GM10847 (cell line): ENCODE results near the gene ADAMTS2.

Experiments
- POLR2A ChIP-seq: IDR thresholded peaks from 2 replicates; pipeline ENCODE4 v1.6.1; 2011; ENCODE audit not compliant: insufficient read length; ENCODE audit errors: extremely low read depth

Gene ADAMTS2

DNA sequence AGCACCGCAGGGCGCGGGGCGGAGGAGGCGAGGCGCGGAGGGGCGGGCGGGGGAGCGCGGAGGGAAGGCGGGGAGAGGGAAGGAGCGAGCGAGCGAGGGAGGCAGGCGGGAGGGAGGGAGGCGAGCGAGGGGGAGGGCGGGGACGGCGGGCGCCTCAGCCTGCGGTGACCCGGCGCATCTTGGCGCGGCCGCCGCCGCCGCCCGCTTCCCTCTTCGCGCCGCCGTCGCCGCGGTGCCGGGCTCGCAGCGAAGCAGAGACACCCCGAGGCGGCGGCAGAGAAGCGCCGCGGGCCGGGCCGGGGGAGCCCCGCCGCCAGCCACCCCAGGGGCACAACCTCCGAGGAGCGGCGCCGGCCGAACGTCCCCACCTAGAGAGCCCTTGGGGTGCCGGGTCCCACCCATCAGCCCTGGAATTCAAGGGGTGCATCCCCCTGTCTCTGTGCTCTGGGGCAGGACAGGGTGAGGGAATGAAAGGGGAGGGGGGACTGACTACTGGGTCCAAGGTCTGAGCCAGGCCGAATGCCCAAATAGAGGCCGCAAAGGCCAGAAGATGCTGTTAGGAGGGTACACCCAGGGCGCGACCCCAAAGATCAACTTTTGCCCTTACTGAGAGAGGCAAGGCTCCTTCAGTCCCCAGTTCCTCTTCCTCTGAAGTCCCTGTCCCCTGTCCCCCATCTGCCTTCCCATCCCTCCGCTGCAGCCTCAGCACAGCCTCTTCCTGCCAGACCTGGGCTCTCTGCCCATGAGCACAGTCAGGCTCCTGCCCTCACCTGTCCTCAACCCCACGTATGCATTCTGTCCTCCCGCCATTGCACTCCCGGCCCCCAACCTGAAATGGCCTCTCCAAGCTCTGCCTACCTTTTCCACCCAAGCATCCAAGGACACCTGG is at the start of gene ADAMTS2:
Gene ADAMTS2 (minus strand): TSS at position 29 of the 889 bp plus-strand sequence. CDS start 133 bp downstream, outside the sequence.
- no peak for TF ChIP-seq POLR2A

DNA sequence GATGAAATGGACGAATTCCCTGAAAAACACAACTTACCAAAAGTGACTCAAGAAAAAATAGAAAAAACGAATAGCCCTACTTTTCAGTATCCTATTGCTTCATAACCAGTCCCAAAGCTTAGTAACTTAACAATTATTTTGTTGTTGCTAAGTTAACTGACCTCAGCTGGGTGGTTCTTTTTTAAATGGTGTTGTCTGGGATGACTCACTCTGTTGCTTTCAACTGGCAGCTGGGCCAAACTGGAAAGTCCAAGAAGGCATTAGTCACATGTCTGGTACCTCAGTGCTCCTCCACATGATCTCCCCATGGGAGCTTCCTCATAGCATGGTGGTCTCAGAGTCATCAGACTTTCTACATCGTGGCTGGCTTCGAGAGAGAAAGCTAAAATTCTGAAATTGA is 47.8 kb upstream of the ADAMTS2 start:
- no peak for TF ChIP-seq POLR2A

DNA sequence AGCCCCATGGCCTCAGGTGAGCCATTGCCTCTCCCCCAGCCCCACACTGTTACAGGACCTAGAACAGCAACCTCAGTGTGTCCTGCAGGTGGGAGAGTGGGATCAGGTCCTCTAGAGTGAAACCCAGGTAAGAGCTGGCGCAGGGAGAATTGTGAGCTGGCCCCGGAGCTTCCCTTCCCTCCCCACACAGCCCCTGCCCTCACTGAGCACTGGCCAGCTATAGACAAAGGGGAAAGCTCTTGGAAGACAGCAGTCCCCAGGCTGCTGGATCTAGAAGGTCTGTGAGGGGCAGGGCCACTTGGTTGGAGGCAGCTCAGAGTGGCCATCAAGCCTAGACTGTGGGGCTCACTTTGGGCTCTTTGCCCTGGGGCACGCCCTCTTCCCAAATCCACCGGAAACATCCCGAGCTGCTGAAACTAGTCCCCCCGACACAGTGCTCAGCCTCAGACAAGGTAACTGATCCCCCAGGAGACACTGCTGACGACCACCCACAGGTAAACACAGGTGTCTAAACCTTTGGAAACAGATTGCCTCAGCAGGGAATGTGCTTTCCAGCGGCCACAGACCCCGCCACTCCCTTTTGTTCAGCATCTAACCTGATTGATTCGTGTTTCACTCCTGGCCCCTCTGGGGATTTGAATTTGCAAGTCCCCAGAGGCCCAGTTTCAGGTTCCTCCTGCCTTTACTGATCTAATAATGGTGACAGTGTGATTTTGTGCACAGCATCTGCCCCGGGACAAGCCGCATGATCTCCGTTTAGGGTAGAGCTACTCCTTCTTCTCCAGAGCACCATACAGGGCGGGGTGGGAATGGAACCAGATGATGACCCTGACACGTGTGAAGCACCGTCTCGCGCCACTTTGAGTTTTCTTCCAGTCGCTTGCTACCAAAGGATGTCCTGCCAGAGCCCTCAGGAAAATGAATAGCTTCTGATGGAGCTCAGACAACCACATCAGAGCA is 42.2 kb upstream of the ADAMTS2 start:
- no peak for TF ChIP-seq POLR2A

- TF ChIP-seq POLR2A = no peak
These were observed 40.7 kb upstream of the ADAMTS2 start for GRCh38 chr5:179385914-179386313.

GRCh38 chr5:179382486-179382885 is 37.2 kb upstream of the ADAMTS2 start:
- no peak for TF ChIP-seq POLR2A

DNA sequence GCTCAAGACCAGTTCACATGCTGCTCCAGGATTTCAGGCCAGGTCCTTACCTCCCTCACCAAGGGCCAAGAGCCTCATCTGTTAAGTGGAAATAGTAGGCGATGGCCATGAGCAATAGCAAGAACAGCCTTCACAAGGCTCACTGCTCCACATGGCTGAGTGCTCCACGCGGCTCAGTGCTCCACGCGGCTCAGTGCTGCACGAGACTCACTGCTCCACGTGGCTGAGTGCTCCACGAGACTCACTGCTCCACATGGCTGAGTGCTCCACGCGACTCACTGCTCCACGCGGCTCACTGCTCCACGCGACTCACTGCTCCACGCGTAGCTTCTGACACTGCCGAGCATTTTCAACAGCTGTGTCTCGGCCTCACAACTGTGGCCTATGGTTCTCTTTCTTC is 36.4 kb upstream of the ADAMTS2 start:
- TF ChIP-seq POLR2A = no peak

DNA sequence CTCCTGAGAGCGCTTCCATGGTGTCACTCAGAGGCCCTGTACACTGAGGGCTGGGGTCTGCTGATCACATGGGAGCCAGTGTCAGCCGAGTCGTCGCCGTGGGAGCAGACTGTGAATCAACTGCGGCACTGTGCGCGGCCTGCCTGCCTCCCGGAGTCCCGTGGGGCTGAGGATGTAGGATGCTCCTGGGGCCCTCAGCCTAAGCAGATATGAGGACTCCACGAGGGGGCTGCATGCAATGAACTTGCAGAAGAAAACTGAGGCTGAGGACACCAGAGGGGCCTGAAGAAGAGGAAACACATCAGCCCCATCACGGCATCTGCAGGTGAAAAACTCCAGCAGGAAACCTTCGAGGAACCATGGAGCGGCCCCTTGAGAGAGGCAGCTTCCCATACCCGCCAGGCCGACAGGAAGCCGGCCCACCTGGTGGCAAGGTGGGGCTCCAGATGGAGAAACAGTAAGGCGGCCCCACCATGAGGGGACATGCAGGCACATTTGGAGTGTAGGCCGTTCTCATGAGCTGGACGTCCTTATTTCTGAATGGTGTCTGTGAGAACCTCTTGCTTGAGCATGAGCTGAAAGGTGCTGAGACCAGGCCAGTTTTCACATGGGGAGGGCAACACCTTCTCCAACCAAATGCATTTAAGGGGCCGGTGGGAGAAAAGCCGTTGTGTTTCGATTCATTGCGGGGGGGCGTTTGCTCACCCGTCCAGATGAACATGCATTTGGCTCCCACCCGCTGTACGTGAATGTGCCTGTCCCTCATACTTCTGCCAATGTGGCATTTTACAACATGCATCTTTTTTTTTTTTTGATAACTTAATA is 35.2 kb upstream of the ADAMTS2 start:
- TF ChIP-seq POLR2A = no peak

DNA sequence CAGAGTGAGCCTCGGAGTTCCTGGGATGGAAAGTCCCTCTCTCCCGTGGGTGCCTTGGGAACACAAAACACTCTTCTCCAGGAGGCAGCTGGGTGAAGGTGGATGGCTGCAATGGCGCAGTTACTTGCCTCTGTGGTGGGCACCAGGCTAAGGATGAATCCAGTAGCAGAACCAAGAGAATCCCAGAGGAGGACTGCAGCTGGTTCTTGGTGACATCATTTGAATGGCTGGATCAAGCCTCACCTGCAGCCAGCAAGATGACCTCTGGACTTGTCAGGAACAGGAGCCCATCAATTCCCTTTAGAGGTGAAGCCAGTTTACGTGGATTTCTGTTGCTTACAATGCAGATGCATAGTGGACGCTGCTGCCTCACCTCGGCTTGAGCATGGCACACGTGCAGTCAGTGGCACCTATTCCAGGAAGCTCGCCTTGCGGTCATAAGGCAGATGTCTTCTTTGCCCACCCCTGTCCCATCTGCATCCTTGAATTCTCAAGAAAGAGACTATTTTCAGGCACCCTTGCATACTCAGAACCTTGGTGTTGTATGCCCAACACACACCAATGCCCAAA is 34.1 kb upstream of the ADAMTS2 start:
- no peak for TF ChIP-seq POLR2A

DNA sequence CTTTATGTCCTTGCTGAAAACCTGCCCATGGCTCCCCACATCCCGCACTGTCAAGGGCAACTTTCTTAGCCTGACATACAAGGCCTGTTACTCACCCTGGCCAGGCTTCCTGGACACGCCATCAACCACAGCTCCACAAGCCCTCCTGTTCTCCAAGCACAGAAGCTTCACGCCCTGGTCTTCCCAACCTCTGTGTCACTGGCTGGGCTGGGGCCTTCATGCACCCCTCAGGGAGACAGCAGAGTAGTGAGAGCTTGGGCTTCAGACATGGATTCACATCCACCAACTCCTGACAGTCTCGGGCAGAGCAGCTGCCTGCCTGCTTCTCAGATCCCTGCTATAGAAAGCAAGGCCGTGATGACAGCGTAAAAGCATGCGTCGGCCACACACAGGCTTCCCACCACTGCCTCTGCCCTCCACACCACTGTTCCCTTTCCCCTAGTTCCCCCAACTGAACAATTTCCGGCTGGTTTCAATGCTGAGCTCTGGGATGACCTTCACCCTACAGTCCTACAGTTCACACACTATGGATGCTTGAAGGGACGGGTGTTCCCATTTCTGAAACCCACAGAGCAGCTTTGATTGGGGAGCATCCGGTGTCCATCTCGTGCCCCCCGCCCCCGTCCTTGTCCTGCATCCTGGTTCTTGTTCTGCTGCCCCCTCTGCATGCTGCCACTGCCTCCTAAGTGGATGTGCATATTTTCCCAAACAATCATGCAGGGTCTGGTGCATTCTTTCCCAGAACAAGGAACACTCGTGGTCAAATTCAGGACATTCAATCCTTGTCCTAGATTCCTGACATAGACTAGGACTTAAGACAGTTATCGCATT is 33.4 kb upstream of the ADAMTS2 start:
- TF ChIP-seq POLR2A = no peak

DNA sequence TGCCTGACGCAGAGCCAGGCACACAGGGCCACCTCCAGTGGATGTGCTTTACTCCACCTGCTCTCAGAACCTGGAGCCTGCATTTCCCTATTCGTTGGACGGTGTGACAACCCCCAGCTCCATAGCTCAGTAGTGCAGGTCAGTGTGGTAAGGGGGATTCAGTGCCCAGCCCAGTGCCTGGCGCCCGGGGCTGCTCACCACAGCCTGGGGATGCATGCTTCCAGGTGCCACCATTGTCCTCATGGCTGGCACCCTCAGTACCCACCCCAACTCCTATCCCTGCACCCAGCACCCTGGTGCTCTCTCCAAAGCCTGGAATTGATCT is 32.8 kb upstream of the ADAMTS2 start:
- no peak for TF ChIP-seq POLR2A

- no peak for TF ChIP-seq POLR2A
These were observed 32.3 kb upstream of the ADAMTS2 start for GRCh38 chr5:179377421-179378115.

DNA sequence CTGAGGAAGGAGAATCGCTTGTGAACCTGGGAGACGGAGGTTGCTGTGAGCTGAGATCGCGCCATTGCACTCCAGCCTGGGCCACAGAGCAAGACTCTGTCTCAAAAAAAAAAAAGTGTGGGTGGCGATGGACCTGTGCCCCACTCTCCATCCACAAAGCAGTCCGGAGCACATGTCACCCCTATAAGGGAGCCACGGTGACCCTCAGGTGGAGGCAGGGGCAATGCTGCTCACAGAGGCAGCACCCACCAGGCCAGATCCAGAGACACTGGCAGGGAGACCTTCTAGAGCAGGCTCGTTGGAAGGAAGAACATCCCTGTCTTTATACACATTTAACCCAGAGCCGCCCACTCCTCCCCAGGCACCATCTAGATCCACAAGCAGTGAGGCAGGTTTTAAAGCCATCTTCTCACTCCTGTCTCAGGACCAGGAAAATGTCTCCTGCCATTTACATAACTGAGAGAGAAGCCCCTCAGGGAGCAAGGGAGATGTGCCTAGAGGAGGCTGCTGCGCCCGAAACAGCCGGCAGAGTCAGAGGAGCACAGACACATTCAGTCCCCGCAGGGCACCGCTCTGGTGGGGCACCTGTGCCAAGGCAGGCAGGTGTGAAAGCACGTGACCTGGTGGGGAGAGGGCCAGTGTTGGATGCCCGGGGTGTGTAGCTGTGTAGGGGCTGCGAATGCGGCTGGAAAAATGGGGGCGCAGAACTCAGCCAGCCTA is 31.6 kb upstream of the ADAMTS2 start:
- no peak for TF ChIP-seq POLR2A
